DOHH2 (cell line): ENCODE measurements around the gene KBTBD12.

ENCODE experiments used
- EZH2phosphoT487 ChIP-seq: fragments of 200-600 bp; sonication (generic); IDR thresholded peaks from 2 replicates; pipeline ENCODE4 v1.6.1; 2017; ENCODE audit warnings: borderline replicate concordance, mild to moderate bottlenecking, antibody characterized with exemption, low read length, moderate library complexity, mixed read lengths
- TF ChIP-seq, protein P1 (sequence below): fragments of 200-600 bp; sonication (generic); IDR thresholded peaks from one replicate; pipeline ENCODE4 v1.5.1; 2014; ENCODE audit warnings: antibody characterized with exemption, mild to moderate bottlenecking, low read depth, low read length; ENCODE audit not compliant: poor library complexity, severe bottlenecking

GRCh38 chr3:127884041-127884440 lies 31.0 kb upstream of the KBTBD12 start:
- TF ChIP-seq, protein P1, sequence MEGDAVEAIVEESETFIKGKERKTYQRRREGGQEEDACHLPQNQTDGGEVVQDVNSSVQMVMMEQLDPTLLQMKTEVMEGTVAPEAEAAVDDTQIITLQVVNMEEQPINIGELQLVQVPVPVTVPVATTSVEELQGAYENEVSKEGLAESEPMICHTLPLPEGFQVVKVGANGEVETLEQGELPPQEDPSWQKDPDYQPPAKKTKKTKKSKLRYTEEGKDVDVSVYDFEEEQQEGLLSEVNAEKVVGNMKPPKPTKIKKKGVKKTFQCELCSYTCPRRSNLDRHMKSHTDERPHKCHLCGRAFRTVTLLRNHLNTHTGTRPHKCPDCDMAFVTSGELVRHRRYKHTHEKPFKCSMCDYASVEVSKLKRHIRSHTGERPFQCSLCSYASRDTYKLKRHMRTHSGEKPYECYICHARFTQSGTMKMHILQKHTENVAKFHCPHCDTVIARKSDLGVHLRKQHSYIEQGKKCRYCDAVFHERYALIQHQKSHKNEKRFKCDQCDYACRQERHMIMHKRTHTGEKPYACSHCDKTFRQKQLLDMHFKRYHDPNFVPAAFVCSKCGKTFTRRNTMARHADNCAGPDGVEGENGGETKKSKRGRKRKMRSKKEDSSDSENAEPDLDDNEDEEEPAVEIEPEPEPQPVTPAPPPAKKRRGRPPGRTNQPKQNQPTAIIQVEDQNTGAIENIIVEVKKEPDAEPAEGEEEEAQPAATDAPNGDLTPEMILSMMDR = no peak
- no peak for TF ChIP-seq EZH2phosphoT487
